ENCODE data around the gene NUBP2. TPM values are rescaled to one million over a fixed set of nuclear protein-coding genes. Genes with fewer than 3 reads are reported as not detected.

The NUBP2 gene
- total and polyA plus RNA-seq, 10 of the 15 experiments (the other 5 are each of a cell fraction or from before 2014, with no cell fraction given): 1.9 to 129 (median 51.7) TPM

DNA sequence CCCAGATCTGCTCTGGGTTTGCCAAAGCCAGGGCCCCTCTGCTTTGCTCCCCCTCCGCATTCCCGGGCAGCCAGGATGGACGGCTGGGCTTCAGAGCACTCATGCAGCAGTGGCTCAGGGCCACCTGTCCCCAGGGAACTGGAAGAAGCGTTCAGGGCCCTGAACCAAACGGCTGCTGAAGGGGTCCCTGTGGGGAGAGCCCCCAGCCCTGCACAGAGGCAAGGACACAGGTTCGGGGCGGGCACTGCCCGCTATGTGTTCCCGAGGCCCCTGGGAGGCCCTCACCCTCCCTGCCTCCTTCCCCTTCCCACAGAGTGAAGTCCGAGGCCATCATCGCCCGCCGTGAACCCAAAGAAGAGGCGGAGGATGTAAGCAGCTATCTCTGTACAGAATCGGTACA is 21.8 kb upstream of the NUBP2 start (continued):
- TF ChIP-seq, protein P1, sequence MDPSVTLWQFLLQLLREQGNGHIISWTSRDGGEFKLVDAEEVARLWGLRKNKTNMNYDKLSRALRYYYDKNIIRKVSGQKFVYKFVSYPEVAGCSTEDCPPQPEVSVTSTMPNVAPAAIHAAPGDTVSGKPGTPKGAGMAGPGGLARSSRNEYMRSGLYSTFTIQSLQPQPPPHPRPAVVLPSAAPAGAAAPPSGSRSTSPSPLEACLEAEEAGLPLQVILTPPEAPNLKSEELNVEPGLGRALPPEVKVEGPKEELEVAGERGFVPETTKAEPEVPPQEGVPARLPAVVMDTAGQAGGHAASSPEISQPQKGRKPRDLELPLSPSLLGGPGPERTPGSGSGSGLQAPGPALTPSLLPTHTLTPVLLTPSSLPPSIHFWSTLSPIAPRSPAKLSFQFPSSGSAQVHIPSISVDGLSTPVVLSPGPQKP (IDR thresholded peaks at IDR 0.05; ENCODE audit: low read depth, low read length): no peak
- no peak for TF ChIP-seq YBX1 (IDR thresholded peaks at IDR 0.05)
- TF ChIP-seq HDAC6 (IDR thresholded peaks at IDR 0.05; ENCODE audit: unreplicated experiment): no peak
- no peak for TF ChIP-seq EED (IDR thresholded peaks at IDR 0.05; ENCODE audit: low read depth)
- TF ChIP-seq EZH2 (IDR thresholded peaks at IDR 0.05; ENCODE audit: borderline replicate concordance, control insufficient read depth, low read depth, low read length): no peak
- no peak for TF ChIP-seq TBL1XR1 (IDR thresholded peaks at IDR 0.05; ENCODE audit: low read depth, low read length)
- TF ChIP-seq E2F4 (IDR thresholded peaks at IDR 0.05; ENCODE audit: low read depth, low read length): no peak
- TF ChIP-seq ZNF274 (IDR thresholded peaks at IDR 0.05; ENCODE audit: insufficient read depth, insufficient read length): no peak
- TF ChIP-seq, protein P2, sequence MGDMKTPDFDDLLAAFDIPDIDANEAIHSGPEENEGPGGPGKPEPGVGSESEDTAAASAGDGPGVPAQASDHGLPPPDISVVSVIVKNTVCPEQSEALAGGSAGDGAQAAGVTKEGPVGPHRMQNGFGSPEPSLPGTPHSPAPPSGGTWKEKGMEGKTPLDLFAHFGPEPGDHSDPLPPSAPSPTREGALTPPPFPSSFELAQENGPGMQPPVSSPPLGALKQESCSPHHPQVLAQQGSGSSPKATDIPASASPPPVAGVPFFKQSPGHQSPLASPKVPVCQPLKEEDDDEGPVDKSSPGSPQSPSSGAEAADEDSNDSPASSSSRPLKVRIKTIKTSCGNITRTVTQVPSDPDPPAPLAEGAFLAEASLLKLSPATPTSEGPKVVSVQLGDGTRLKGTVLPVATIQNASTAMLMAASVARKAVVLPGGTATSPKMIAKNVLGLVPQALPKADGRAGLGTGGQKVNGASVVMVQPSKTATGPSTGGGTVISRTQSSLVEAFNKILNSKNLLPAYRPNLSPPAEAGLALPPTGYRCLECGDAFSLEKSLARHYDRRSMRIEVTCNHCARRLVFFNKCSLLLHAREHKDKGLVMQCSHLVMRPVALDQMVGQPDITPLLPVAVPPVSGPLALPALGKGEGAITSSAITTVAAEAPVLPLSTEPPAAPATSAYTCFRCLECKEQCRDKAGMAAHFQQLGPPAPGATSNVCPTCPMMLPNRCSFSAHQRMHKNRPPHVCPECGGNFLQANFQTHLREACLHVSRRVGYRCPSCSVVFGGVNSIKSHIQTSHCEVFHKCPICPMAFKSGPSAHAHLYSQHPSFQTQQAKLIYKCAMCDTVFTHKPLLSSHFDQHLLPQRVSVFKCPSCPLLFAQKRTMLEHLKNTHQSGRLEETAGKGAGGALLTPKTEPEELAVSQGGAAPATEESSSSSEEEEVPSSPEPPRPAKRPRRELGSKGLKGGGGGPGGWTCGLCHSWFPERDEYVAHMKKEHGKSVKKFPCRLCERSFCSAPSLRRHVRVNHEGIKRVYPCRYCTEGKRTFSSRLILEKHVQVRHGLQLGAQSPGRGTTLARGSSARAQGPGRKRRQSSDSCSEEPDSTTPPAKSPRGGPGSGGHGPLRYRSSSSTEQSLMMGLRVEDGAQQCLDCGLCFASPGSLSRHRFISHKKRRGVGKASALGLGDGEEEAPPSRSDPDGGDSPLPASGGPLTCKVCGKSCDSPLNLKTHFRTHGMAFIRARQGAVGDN (IDR thresholded peaks at IDR 0.05): no peak
- TF ChIP-seq RAD21 (IDR thresholded peaks at IDR 0.05; ENCODE audit: insufficient read depth, low read depth, low read length): no peak
